ENCODE data around the gene RAB3C. TPM values are rescaled to one million over a fixed set of nuclear protein-coding genes. Genes with fewer than 3 reads are reported as not detected.

Gene RAB3C
- total RNA-seq, 6 experiments from 2014 or later = 0.18 to 2.6 (median 0.99) TPM

DNA sequence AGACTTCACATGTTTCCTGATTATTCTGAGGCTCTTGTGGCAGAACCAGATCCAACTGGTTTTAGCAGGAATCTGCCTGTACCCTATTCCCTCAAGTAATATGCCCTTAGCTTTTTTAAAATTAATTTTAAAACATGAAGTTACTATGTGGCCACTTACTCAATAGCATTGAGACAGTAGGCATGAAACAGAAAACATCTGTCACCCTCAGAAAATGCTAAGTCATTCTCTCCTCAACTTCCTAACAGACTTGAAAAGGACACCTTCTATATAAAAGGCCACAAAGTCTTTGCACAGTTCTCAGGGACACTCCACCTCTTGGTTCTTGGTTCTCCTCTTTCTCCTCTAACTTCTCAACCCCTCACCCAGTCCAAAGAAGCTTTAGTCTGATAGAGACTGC lies 277.8 kb downstream of the RAB3C start:
- DNase-seq (no peak), ATAC-seq (no peak)
- intact Hi-C loops (cut with DNase I) = no loop called here
- Histone ChIP-seq H3K27ac (no peak overlapping the region), H3K9me3 (no peaks in the 10 kb centered on the region), H3K27me3 (no peaks in the 10 kb centered on the region), H3K4me1 (no peaks in the 10 kb centered on the region), H3K36me3 (no peaks in the 10 kb centered on the region), H3K4me3 (no peak overlapping the region)
- TF ChIP-seq POLR2A (IDR thresholded peaks at IDR 0.05) = no peak
- TF ChIP-seq, protein P1, sequence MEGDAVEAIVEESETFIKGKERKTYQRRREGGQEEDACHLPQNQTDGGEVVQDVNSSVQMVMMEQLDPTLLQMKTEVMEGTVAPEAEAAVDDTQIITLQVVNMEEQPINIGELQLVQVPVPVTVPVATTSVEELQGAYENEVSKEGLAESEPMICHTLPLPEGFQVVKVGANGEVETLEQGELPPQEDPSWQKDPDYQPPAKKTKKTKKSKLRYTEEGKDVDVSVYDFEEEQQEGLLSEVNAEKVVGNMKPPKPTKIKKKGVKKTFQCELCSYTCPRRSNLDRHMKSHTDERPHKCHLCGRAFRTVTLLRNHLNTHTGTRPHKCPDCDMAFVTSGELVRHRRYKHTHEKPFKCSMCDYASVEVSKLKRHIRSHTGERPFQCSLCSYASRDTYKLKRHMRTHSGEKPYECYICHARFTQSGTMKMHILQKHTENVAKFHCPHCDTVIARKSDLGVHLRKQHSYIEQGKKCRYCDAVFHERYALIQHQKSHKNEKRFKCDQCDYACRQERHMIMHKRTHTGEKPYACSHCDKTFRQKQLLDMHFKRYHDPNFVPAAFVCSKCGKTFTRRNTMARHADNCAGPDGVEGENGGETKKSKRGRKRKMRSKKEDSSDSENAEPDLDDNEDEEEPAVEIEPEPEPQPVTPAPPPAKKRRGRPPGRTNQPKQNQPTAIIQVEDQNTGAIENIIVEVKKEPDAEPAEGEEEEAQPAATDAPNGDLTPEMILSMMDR (IDR thresholded peaks at IDR 0.05) = no peak

DNA sequence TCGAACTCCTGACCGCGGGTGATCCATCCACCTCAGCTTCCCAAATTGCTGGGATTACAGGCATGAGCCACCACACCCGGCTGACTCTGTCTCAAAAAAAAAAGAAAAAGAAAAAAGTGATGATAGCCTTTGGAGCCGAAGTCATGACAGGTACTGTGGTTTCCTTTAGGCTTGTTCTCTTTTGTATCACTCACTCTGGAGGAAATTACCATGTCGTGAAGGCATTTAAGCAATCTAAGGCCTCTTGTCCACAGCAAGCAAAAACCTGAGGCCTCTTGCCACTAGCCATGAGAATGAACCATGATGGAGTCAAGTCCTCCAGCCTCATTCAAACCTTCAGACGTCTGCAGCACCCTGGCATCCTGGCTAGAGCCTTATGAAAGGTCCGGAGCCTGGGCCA lies 286.1 kb downstream of the RAB3C start:
- Histone ChIP-seq H3K36me3 (no peaks in the 10 kb centered on the region), H3K27ac (no peak overlapping the region), H3K4me1 (no peaks in the 10 kb centered on the region), H3K9me3 (no peaks in the 10 kb centered on the region), H3K27me3 (no peaks in the 10 kb centered on the region), H3K4me3 (no peak overlapping the region)
- TF ChIP-seq POLR2A (IDR thresholded peaks at IDR 0.05) = no peak
- TF ChIP-seq, protein P1 (IDR thresholded peaks at IDR 0.05) = no peak
- DNase-seq (no peak), ATAC-seq (no peak)
- 43% methylated on average over 8 of the region's 8 CpGs for WGBS (ENCODE audit: insufficient coverage, low coverage, low lambda C conversion rate, missing lambda C conversion rate)
- intact Hi-C loops (cut with DNase I) = no loop called here

DNA sequence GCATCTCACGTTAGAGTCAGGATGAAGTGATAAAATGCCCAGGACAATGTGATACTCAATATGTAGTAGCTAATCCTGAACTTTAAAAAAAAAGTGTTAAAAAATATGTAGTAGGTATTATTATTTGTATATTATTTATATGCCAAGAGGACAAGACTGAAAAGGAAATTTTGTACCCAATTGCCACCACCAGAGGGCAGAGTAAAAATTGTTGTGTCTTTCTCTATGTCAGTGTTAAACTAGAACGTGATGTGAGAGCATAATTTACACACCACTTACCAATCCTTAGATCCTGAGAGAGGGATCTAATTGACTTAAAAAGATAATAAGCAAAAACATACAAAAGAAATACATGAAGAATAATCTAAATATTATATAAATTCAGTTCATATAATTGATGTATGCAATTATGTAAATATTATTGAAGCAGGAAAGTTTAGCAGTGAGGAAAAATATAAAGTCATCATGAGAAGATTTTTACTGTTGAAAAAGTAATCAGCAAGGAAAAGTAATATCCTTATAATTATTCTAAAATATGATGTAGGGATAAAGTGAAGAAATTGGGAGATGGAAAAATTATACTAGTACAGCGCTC lies 288.9 kb downstream of the RAB3C start:
- no peaks in the 10 kb centered on the region for H3K9me3 ChIP-seq
- WGBS (ENCODE audit: insufficient coverage, low coverage, low lambda C conversion rate, missing lambda C conversion rate) = 42% methylated on average over 3 of the region's 3 CpGs
- ATAC-seq (peak in 3 of 4 donors; percentile 47 to 54 (median 47)), DNase-seq (no peak)
- H3K4me3 ChIP-seq = no peak overlapping the region
- no peak for TF ChIP-seq POLR2A (IDR thresholded peaks at IDR 0.05)
- TF ChIP-seq, protein P1 (IDR thresholded peaks at IDR 0.05) = peak; percentile 37 to 70 (median 66)
- H3K27me3 ChIP-seq = no peaks in the 10 kb centered on the region
- no peaks in the 10 kb centered on the region for H3K36me3 ChIP-seq
- intact Hi-C loops (cut with DNase I) = no loop called here
- no peak overlapping the region for H3K27ac ChIP-seq
- no peaks in the 10 kb centered on the region for H3K4me1 ChIP-seq

DNA sequence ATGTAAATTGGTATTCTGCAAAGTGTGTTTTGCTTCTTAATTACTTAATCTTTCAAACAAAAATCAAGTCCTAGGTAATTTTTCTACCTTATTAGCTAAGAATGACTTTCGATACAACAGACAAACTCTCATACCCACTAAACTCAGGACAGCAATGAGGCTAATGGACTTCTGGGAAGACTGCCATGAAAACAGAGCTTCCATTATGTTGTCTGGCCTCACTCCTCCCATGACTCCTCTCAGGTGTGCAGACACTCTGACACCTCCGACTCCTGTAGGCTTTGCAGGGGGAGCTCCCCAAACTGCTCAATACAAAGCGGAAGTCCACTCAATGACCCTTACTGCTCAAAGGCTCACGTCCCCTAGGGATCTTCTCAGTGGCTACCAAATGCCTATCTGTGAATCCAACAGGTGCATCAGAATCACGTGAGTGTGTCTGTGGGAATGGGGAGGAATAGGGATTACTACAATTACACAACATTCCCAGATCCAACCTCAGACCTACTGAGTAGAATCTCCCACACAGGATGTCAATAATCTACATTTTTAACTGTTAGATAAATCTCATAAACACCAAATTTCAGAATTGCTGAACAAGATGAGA lies 289.9 kb downstream of the RAB3C start:
- WGBS (ENCODE audit: insufficient coverage, low coverage, low lambda C conversion rate, missing lambda C conversion rate) = 70% methylated on average over 5 of the region's 5 CpGs
- no peaks in the 10 kb centered on the region for H3K9me3 ChIP-seq
- no peak for DNase-seq
- no peak for TF ChIP-seq POLR2A (IDR thresholded peaks at IDR 0.05)
- TF ChIP-seq, protein P1 (IDR thresholded peaks at IDR 0.05) = no peak
- intact Hi-C loops (cut with DNase I) = no loop called here
- no peaks in the 10 kb centered on the region for H3K36me3 ChIP-seq
- no peak overlapping the region for H3K27ac ChIP-seq
- no peaks in the 10 kb centered on the region for H3K27me3 ChIP-seq
- ATAC-seq = no peak
- no peak overlapping the region for H3K4me3 ChIP-seq
- H3K4me1 ChIP-seq = no peaks in the 10 kb centered on the region

Data from right lobe of liver (tissue), 6 donors.